Endothelial cell (in vitro differentiated cells): ENCODE data around the gene HS2ST1. TPM values are rescaled to one million over a fixed set of nuclear protein-coding genes. Genes with fewer than 3 reads are reported as not detected.
A peak's percentile ranks its signal among the peaks of the same experiment; 100 is the strongest.

ENCODE experiments used
- DNase-seq: peaks from one replicate; pipeline ENCODE4 v3.0.0; 2021; ENCODE audit warnings: low spot score
- H3K27ac Mint-ChIP-seq: one replicate; pipeline ENCODE4 v1.8.0; 2021; ENCODE audit warnings: mixed read lengths, inconsistent platforms; ENCODE audit not compliant: unreplicated experiment
- H3K27me3 Mint-ChIP-seq: one replicate; pipeline ENCODE4 v1.8.0; 2021; ENCODE audit warnings: mild to moderate bottlenecking, moderate library complexity, mixed read lengths, inconsistent platforms; ENCODE audit not compliant: unreplicated experiment
- H3K36me3 Mint-ChIP-seq: one replicate; pipeline ENCODE4 v1.8.0; 2021; ENCODE audit warnings: mild to moderate bottlenecking, low read depth, mixed read lengths, inconsistent platforms; ENCODE audit not compliant: unreplicated experiment
- H3K4me1 Mint-ChIP-seq: one replicate; pipeline ENCODE4 v1.8.0; 2021; ENCODE audit warnings: mild to moderate bottlenecking, mixed read lengths, inconsistent platforms; ENCODE audit not compliant: unreplicated experiment
- H3K4me3 Mint-ChIP-seq: one replicate; pipeline ENCODE4 v1.8.0; 2021; ENCODE audit warnings: mild to moderate bottlenecking, mixed read lengths, inconsistent platforms; ENCODE audit not compliant: unreplicated experiment
- H3K9me3 Mint-ChIP-seq: one replicate; pipeline ENCODE4 v1.8.0; 2021; ENCODE audit warnings: mixed read lengths, inconsistent platforms; ENCODE audit not compliant: unreplicated experiment
- CTCF ChIP-seq: fragments of 200-600 bp; sonication (generic); IDR thresholded peaks from one replicate; pipeline ENCODE4 v1.5.0; 2021; ENCODE audit warnings: antibody characterized with exemption; ENCODE audit not compliant: unreplicated experiment
- total RNA-seq: library from RNA; stranded (reverse); fragmentation: NEBNext Ultra II Directional; extraction: Animal tissue kit (Norgen Biotek cat#: 25700); gene quantifications from one replicate; pipeline ENCODE4 v1.2.1, GENCODE V29; 2021; ENCODE audit not compliant: unreplicated experiment

Gene HS2ST1
- total RNA-seq, 1 donor from 2014 or later = 22.1 TPM

GRCh38 chr1:87132284-87132870 is 217.9 kb downstream of the HS2ST1 start:
- peaks cover 10% of the 10 kb centered on the region for H3K4me1 Mint-ChIP-seq
- TF ChIP-seq CTCF = no peak
- peak overlapping the region; percentile 40 for H3K4me3 Mint-ChIP-seq
- no peak overlapping the region for H3K27ac Mint-ChIP-seq
- DNase-seq = no peak
- H3K36me3 Mint-ChIP-seq = no peaks in the 10 kb centered on the region
- H3K9me3 Mint-ChIP-seq = no peaks in the 10 kb centered on the region
- peaks cover 1% of the 10 kb centered on the region for H3K27me3 Mint-ChIP-seq

GRCh38 chr1:87134061-87134460 is 219.6 kb downstream of the HS2ST1 start:
- Mint-ChIP-seq H3K4me1 (peaks cover 12% of the 10 kb centered on the region), H3K4me3 (no peak overlapping the region), H3K27ac (no peak overlapping the region), H3K9me3 (no peaks in the 10 kb centered on the region), H3K36me3 (no peaks in the 10 kb centered on the region), H3K27me3 (peaks cover 6% of the 10 kb centered on the region)
- no peak for TF ChIP-seq CTCF
- no peak for DNase-seq

- peaks cover 7% of the 10 kb centered on the region for H3K4me1 Mint-ChIP-seq
- no peak for TF ChIP-seq CTCF
- DNase-seq = no peak
- H3K27me3 Mint-ChIP-seq = peaks cover 6% of the 10 kb centered on the region
- no peaks in the 10 kb centered on the region for H3K36me3 Mint-ChIP-seq
- H3K27ac Mint-ChIP-seq = no peak overlapping the region
- H3K4me3 Mint-ChIP-seq = no peak overlapping the region
- H3K9me3 Mint-ChIP-seq = no peaks in the 10 kb centered on the region
These were observed 220.3 kb downstream of the HS2ST1 start for GRCh38 chr1:87134625-87135328.

GRCh38 chr1:87135329-87135712 is 220.9 kb downstream of the HS2ST1 start:
- Mint-ChIP-seq H3K27ac (no peak overlapping the region), H3K27me3 (peaks cover 6% of the 10 kb centered on the region), H3K4me1 (peaks cover 5% of the 10 kb centered on the region), H3K9me3 (no peaks in the 10 kb centered on the region), H3K4me3 (no peak overlapping the region), H3K36me3 (no peaks in the 10 kb centered on the region)
- DNase-seq = no peak
- no peak for TF ChIP-seq CTCF

- Mint-ChIP-seq H3K27ac (no peak overlapping the region), H3K9me3 (no peaks in the 10 kb centered on the region), H3K36me3 (no peaks in the 10 kb centered on the region), H3K4me3 (no peak overlapping the region), H3K27me3 (peaks cover 6% of the 10 kb centered on the region), H3K4me1 (peaks cover 5% of the 10 kb centered on the region)
- no peak for DNase-seq
- TF ChIP-seq CTCF = no peak
These were observed 222.3 kb downstream of the HS2ST1 start for GRCh38 chr1:87136607-87137341.
